Limb (tissue), 2 donors: Measurements from ENCODE around the gene GPR33.
"Not testable (repeated sequence)": the region's sequence is repeated elsewhere in the genome, so short reads cannot be mapped to it uniquely, and the experiment has no call there.

Experiments
- DNase-seq, 2 donors: peaks; one replicate each; pipeline ENCODE4 v3.0.0-alpha.2; 2016; ENCODE audit errors: extremely low spot score in 2 of 2

Gene GPR33

GRCh38 chr14:31461545-31461944 is 26.3 kb downstream of the GPR33 start:
- DNase-seq: no peak

- no peak for DNase-seq
Observed at GRCh38 chr14:31457665-31458659, 29.9 kb downstream of the GPR33 start.

GRCh38 chr14:31456841-31457664 is 30.8 kb downstream of the GPR33 start, which contains the start of gene DTD2:
Gene DTD2, minus strand, starts transcription at chr14:31457506. Its CDS starts 113 bp downstream, at chr14:31457393.
- peak; percentile 95 to 96 for DNase-seq

GRCh38 chr14:31449971-31450610 is 37.7 kb downstream of the GPR33 start:
- peak in 1 of 2 donors; percentile 31 for DNase-seq

- DNase-seq: no peak
Observed at GRCh38 chr14:31449136-31449535, 38.7 kb downstream of the GPR33 start.

- DNase-seq: no peak
Observed at GRCh38 chr14:31445703-31446102, 42.1 kb downstream of the GPR33 start.

GRCh38 chr14:31442284-31442683 is 45.6 kb downstream of the GPR33 start:
- no peak for DNase-seq

GRCh38 chr14:31441273-31442111 is 46.3 kb downstream of the GPR33 start:
- DNase-seq: no peak

GRCh38 chr14:31440280-31440679 is 47.6 kb downstream of the GPR33 start:
- DNase-seq: no peak

- DNase-seq: no peak
Observed at GRCh38 chr14:31439561-31439960, 48.3 kb downstream of the GPR33 start.

GRCh38 chr14:31437045-31437691 is 50.7 kb downstream of the GPR33 start:
- not testable (repeated sequence) for DNase-seq

GRCh38 chr14:31435276-31435675 is 52.6 kb downstream of the GPR33 start:
- DNase-seq: peak in 1 of 2 donors; percentile 8
